ENCODE measurements around the gene DUSP22. TPM values are rescaled to one million over a fixed set of nuclear protein-coding genes. Genes with fewer than 3 reads are reported as not detected.

Gene DUSP22
- total and polyA plus RNA-seq, 3 experiments from 2014 or later: 24.4 to 38.5 (median 25.3) TPM

DNA sequence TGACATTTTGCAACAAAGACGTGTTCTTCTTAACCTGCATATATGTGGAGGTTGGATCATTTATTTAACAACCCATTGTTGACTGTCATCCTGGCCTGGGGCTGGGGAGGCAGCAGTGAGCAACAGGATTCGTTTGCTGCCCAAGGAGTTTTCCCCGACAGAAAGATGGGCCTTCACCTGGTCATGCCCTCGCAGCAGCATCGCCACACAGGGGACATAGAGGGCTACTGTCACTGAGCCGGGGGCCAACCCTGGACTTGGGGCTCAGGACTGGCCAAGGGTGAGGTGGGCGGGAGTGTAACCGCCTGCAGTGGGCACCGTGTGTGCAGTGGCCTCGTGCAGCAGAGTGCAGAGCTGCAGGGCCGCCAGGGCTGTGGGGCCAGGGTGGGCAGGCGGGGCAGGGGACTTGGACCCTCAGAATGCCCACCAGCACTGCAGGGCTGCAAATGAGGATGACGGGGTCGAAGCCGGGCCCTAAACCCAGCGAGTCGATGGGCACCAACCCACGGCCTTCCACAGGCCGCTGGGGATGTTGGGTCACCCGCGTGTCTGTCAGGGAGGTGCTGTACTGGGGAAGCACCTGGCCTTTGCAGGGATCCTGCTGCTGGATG is 11.8 kb downstream of the DUSP22 start:
- peaks cover 0 to 2% (median 0%) of the 10 kb centered on the region in 5 donors for H3K9me3 Mint-ChIP-seq
- peaks cover 2 to 7% (median 5%) of the 10 kb centered on the region in 3 donors for H3K36me3 Mint-ChIP-seq
- no peaks in the 10 kb centered on the region for H3K9me3 ChIP-seq (ENCODE audit: low read length)
- H3K4me3 Mint-ChIP-seq: no peak overlapping the region
- no peaks in the 10 kb centered on the region for H3K27me3 ChIP-seq (ENCODE audit: insufficient read depth, low read length, poor library complexity, severe bottlenecking)
- DNase-seq: no peak
- H3K27me3 Mint-ChIP-seq: no peaks in the 10 kb centered on the region
- no peaks in the 10 kb centered on the region for H3K36me3 ChIP-seq (ENCODE audit: insufficient read depth, low read length)
- no peaks in the 10 kb centered on the region for H3K4me1 ChIP-seq (ENCODE audit: insufficient read depth, low read length)
- CTCF ChIA-PET: interaction anchor here (0.7 to 1.1 kb wide), 2 partner anchors 10 to 11 kb away, joined by 3 read pairs; no protein-coding TSS in a partner anchor
- POLR2A ChIA-PET: no interaction called here
- peaks cover 0 to 4% (median 0%) of the 10 kb centered on the region in 3 donors for H3K4me1 Mint-ChIP-seq
- peak overlapping the region in 1 of 8 donors; percentile 7 for H3K27ac Mint-ChIP-seq
- no peak overlapping the region for H3K4me3 ChIP-seq (ENCODE audit: low read length)
- no peak overlapping the region for H3K27ac ChIP-seq (ENCODE audit: low read depth, low read length)

DNA sequence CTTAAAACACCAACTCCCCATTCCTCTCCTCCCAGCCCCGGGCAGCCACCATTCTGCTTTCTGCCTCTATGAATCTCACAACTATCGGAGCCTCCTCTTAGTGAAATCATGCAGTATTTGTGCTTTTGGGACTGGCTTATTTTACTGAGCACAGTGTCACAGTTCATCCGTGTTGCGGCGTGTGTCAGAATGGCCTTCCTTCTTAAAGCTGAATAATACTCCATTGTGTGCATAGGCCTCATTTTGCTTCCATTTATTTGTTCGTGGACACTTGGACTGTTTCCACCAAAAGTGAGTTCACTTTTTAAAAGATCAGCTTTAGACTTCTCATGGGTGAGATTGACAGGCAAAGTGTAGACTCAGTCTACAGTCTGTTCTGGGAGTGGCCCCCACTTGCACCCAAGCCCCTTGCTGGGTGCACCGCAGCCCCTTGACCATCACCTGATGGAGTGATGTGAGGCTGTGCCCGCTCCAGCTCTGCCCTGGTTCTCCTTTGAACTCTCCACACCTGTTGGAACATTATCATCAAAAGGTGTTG is 12.6 kb downstream of the DUSP22 start:
- no peaks in the 10 kb centered on the region for H3K36me3 ChIP-seq (ENCODE audit: insufficient read depth, low read length)
- Mint-ChIP-seq H3K27ac (no peak overlapping the region), H3K27me3 (no peaks in the 10 kb centered on the region), H3K36me3 (peaks cover 2 to 7% (median 5%) of the 10 kb centered on the region in 3 donors), H3K4me1 (peaks cover 0 to 4% (median 0%) of the 10 kb centered on the region in 3 donors), H3K4me3 (no peak overlapping the region), H3K9me3 (peaks cover 0 to 2% (median 0%) of the 10 kb centered on the region in 5 donors)
- CTCF ChIA-PET: interaction anchor here (1.1 kb wide), 1 partner anchor 9 kb away, joined by 3 read pairs; no protein-coding TSS in a partner anchor
- no peaks in the 10 kb centered on the region for H3K9me3 ChIP-seq (ENCODE audit: low read length)
- no peak overlapping the region for H3K27ac ChIP-seq (ENCODE audit: low read depth, low read length)
- no peaks in the 10 kb centered on the region for H3K27me3 ChIP-seq (ENCODE audit: insufficient read depth, low read length, poor library complexity, severe bottlenecking)
- no peaks in the 10 kb centered on the region for H3K4me1 ChIP-seq (ENCODE audit: insufficient read depth, low read length)
- H3K4me3 ChIP-seq (ENCODE audit: low read length): no peak overlapping the region
- POLR2A ChIA-PET: no interaction called here
- no peak for DNase-seq

DNA sequence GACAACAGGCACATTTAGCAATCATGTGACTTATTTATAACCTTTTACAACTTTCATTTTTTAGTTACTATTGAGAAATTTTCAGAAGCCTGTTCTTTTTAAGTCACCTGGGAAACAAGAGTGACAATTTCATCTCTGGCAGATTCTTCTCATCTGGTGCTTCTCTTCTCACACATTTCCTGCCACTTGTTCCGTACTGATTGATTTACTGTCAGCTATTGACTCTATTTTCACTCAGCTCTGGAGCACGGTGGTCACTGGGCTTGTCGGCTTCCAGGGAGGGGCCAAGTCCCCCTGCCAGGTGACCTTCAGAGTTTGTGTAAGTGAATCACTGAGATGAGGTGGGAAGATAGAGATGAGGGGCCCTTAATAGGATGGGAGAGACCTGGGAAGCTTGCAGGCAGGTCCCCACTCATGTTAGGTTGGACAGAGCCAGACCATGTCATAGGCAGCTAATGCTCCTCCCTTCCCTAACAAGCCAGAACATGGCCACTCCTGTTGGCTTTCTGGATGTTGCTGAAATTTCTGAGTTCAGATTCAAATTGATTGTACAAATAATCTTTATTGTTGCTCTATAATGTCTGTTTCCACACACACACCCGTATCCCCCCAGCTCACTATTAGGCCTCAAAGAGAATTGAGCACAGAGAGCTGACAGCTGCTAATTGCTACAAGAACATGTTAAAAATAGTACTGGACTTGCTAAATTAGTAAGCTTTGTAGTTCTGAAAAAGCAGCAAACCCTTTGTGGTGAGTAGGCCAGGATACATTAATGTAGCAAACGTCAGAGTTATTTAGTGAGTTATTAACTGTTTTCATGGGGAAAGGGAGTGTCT is 13.3 kb downstream of the DUSP22 start:
- Histone ChIP-seq H3K4me3 (ENCODE audit: low read length) (no peak overlapping the region), H3K27me3 (ENCODE audit: insufficient read depth, low read length, poor library complexity, severe bottlenecking) (no peaks in the 10 kb centered on the region), H3K4me1 (ENCODE audit: insufficient read depth, low read length) (no peaks in the 10 kb centered on the region), H3K27ac (ENCODE audit: low read depth, low read length) (no peak overlapping the region), H3K9me3 (ENCODE audit: low read length) (no peaks in the 10 kb centered on the region), H3K36me3 (ENCODE audit: insufficient read depth, low read length) (no peaks in the 10 kb centered on the region)
- ChIA-PET CTCF (interaction anchor here (0.7 to 1.1 kb wide), 2 partner anchors 8 to 87 kb away, joined by 3 read pairs; no protein-coding TSS in a partner anchor), POLR2A (no interaction called here)
- H3K36me3 Mint-ChIP-seq: peaks cover 2 to 7% (median 5%) of the 10 kb centered on the region in 3 donors
- no peak for DNase-seq
- no peak overlapping the region for H3K4me3 Mint-ChIP-seq
- H3K9me3 Mint-ChIP-seq: peaks cover 0 to 2% (median 0%) of the 10 kb centered on the region in 5 donors
- H3K27me3 Mint-ChIP-seq: no peaks in the 10 kb centered on the region
- H3K4me1 Mint-ChIP-seq: peaks cover 0 to 4% (median 0%) of the 10 kb centered on the region in 3 donors
- H3K27ac Mint-ChIP-seq: no peak overlapping the region

DNA sequence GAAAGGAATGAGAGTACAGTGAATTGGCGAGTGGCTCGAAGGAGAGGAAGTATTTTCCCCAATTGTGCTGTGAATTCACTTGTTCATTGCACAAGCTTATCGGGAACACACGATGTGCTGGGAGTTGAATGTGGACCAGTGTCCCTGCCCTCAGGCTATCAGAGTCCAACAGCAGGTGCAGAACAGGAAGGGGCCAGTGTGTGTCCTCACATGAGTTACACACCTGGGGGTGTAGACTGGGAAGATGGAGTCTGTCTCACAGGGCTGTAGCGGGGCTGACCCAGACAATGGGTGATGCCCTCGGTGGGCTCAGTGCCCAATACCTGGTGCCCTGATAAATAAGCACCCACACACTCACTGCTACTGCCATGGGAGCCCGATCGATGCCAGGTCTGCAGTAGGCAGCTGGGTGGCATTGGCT is 14.4 kb downstream of the DUSP22 start:
- no peak for DNase-seq
- H3K27ac ChIP-seq (ENCODE audit: low read depth, low read length): no peak overlapping the region
- Mint-ChIP-seq H3K27ac (no peak overlapping the region), H3K36me3 (peaks cover 3 to 8% (median 5%) of the 10 kb centered on the region in 3 donors), H3K27me3 (no peaks in the 10 kb centered on the region), H3K4me3 (no peak overlapping the region), H3K9me3 (peaks cover 0 to 2% (median 0%) of the 10 kb centered on the region in 5 donors), H3K4me1 (peaks cover 0 to 5% (median 4%) of the 10 kb centered on the region in 3 donors)
- ChIA-PET POLR2A (no interaction called here), CTCF (interaction anchor here (0.9 kb wide), 1 partner anchor 9 kb away, joined by 3 read pairs; no protein-coding TSS in a partner anchor)
- no peaks in the 10 kb centered on the region for H3K4me1 ChIP-seq (ENCODE audit: insufficient read depth, low read length)
- no peaks in the 10 kb centered on the region for H3K36me3 ChIP-seq (ENCODE audit: insufficient read depth, low read length)
- no peak overlapping the region for H3K4me3 ChIP-seq (ENCODE audit: low read length)
- no peaks in the 10 kb centered on the region for H3K27me3 ChIP-seq (ENCODE audit: insufficient read depth, low read length, poor library complexity, severe bottlenecking)
- no peaks in the 10 kb centered on the region for H3K9me3 ChIP-seq (ENCODE audit: low read length)

DNA sequence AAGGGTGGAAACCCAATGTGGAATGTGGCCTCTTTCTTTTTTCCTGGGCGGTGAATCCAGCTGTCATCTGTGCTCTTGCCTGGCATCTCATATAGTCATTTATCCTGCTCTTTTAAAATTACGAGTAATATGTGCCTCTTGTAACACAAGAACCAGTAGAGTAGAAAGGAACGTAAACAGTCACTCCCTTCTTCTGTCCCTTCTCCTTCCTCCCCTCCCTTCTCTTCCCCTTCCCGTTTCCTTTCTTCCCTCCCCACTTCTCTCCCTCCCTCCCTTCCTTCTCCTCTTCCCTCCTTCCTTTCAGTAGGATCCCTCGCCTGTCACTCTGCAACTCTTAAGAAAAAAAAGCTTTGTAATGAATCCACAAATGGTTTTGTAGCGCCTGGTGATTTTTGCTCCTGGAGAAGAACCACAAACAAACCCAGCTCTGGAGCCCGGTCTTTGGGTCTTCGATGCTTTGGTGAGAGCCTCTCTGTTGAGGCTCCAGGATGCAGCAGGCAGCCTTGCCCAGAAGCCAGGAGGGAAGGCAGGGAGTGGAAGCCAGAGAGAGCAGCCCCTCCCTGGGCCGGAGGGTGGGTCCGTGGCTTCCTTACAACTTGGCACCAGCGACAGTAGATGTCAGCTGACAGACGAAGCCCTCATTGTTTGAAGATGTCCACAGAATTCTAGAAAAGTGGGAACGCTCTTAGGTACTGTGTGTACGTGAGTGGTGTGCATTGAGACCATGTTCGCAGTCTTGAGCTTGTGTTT is 15.0 kb downstream of the DUSP22 start:
- H3K36me3 ChIP-seq (ENCODE audit: insufficient read depth, low read length): no peaks in the 10 kb centered on the region
- Mint-ChIP-seq H3K9me3 (peaks cover 0 to 2% (median 0%) of the 10 kb centered on the region in 5 donors), H3K36me3 (peaks cover 5 to 11% (median 7%) of the 10 kb centered on the region in 3 donors), H3K4me1 (peaks cover 6 to 11% (median 6%) of the 10 kb centered on the region in 3 donors), H3K27me3 (no peaks in the 10 kb centered on the region), H3K27ac (no peak overlapping the region), H3K4me3 (no peak overlapping the region)
- no peaks in the 10 kb centered on the region for H3K9me3 ChIP-seq (ENCODE audit: low read length)
- ChIA-PET POLR2A (no interaction called here), CTCF (interaction anchor here (0.9 kb wide), 1 partner anchor 10 kb away, joined by 3 read pairs; no protein-coding TSS in a partner anchor)
- H3K4me3 ChIP-seq (ENCODE audit: low read length): no peak overlapping the region
- no peak for DNase-seq
- no peaks in the 10 kb centered on the region for H3K4me1 ChIP-seq (ENCODE audit: insufficient read depth, low read length)
- H3K27me3 ChIP-seq (ENCODE audit: insufficient read depth, low read length, poor library complexity, severe bottlenecking): no peaks in the 10 kb centered on the region
- H3K27ac ChIP-seq (ENCODE audit: low read depth, low read length): no peak overlapping the region

DNA sequence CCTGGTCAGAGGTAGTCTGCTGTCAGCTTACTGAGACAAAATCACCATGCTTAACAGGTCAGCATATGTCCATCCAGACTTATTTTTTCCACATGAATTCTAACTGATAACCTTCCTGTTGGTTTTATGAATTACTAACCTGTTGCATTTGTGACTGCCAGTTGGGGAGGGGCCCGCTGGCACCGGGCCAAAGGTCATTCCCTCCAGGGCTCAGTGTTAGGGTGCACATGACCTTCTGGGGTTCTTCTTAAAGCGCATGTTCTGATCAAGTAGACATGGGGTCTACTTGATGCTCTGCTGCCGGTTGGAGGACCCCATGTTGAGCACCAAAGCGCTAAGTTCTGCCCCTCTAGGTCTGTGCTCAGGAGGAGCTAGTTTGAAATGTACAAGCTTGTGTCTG is 15.6 kb downstream of the DUSP22 start:
- no peaks in the 10 kb centered on the region for H3K27me3 ChIP-seq (ENCODE audit: insufficient read depth, low read length, poor library complexity, severe bottlenecking)
- no peaks in the 10 kb centered on the region for H3K27me3 Mint-ChIP-seq
- H3K9me3 ChIP-seq (ENCODE audit: low read length): no peaks in the 10 kb centered on the region
- POLR2A ChIA-PET: no interaction called here
- peaks cover 12 to 17% (median 12%) of the 10 kb centered on the region in 3 donors for H3K4me1 Mint-ChIP-seq
- H3K4me3 Mint-ChIP-seq: no peak overlapping the region
- peak overlapping the region in 1 of 8 donors; percentile 20 for H3K27ac Mint-ChIP-seq
- no peak overlapping the region for H3K27ac ChIP-seq (ENCODE audit: low read depth, low read length)
- H3K36me3 Mint-ChIP-seq: peaks cover 5 to 11% (median 7%) of the 10 kb centered on the region in 3 donors
- no peak for DNase-seq
- no peak overlapping the region for H3K4me3 ChIP-seq (ENCODE audit: low read length)
- no peaks in the 10 kb centered on the region for H3K4me1 ChIP-seq (ENCODE audit: insufficient read depth, low read length)
- CTCF ChIA-PET: no interaction called here
- H3K9me3 Mint-ChIP-seq: peaks cover 0 to 2% (median 0%) of the 10 kb centered on the region in 5 donors
- no peaks in the 10 kb centered on the region for H3K36me3 ChIP-seq (ENCODE audit: insufficient read depth, low read length)

DNA sequence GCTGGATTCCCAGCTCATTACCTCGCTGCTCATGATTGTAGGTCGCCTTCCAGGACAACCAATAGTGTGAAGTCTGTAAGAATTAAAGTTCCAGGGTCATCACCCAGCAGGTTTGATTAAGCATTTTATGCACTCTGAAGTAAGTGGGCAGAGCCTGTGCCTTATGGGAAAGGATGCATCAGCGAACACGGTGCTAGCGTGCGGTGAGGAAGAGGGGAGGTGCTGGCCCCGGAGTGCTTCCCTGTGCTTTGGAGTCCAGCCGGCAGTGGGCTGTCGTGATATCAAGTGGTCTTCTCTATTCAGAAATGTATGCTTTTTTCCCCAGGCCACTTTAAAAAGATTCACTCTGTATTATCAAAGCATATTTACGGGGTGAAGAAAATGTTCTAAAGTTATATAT is 16.0 kb downstream of the DUSP22 start:
- peaks cover 3% of the 10 kb centered on the region for H3K4me1 ChIP-seq (ENCODE audit: insufficient read depth, low read length)
- CTCF ChIA-PET: interaction anchor here (1.4 to 1.5 kb wide), 2 partner anchors 11 to 23 kb away, joined by 3 read pairs; no protein-coding TSS in a partner anchor
- H3K27me3 ChIP-seq (ENCODE audit: insufficient read depth, low read length, poor library complexity, severe bottlenecking): no peaks in the 10 kb centered on the region
- no peaks in the 10 kb centered on the region for H3K9me3 ChIP-seq (ENCODE audit: low read length)
- H3K27ac ChIP-seq (ENCODE audit: low read depth, low read length): no peak overlapping the region
- Mint-ChIP-seq H3K27me3 (no peaks in the 10 kb centered on the region), H3K27ac (peak overlapping the region in 1 of 8 donors; percentile 20), H3K36me3 (peaks cover 5 to 11% (median 7%) of the 10 kb centered on the region in 3 donors), H3K4me3 (no peak overlapping the region), H3K9me3 (peaks cover 0 to 2% (median 0%) of the 10 kb centered on the region in 5 donors), H3K4me1 (peaks cover 16 to 22% (median 17%) of the 10 kb centered on the region in 3 donors)
- DNase-seq: no peak
- H3K36me3 ChIP-seq (ENCODE audit: insufficient read depth, low read length): no peaks in the 10 kb centered on the region
- POLR2A ChIA-PET: no interaction called here
- no peak overlapping the region for H3K4me3 ChIP-seq (ENCODE audit: low read length)
